Stimulated activated CD4-positive, alpha-beta T cell treated with anti-CD3 and anti-CD28 coated beads, Interleukin-1b, Interleukin-23, amount 100 ng/mL, for 48 hours (primary cell): ENCODE data around the gene WFDC1.

Source experiments
- DNase-seq: peaks from one replicate; pipeline ENCODE4 v3.0.0-alpha.2; 2020

WFDC1 gene

DNA sequence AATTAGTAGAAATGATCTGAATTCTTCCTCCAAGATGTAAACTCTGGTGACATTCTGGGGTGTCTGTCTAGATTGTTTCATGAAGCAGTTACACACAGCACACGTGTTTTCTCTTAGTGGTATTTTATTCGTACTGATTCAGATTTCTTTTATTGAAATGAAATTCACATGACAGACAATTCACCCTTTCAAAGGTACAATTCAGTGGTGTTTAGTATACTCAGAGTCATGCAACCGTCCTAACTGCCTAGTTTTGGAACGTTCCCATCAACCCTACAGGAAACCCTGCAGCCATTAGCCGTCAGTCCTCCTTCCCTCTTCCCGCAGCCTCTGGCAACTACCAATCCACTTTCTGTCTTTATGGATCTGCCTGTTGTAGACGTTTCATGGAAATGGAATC, 8.8 kb downstream of the WFDC1 start:
- no peak for DNase-seq

DNA sequence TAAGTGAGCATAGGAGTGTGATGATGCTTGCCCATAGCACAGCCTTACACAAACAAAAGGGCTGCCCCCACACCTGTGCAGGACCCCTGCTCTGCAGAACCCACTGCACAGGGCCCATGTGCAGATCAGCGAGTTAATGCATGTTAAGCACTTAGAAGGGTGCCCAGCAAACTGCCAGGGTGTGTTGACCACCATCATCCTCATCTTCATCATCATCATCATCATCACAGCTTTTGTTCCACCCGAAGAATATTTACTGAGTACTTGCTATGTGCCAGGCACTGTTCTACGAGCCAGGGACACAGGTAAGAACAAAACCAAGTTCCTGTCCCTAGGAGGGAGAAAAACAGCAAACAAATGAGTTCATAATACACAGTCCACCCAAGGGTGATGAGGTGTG, 11.9 kb downstream of the WFDC1 start:
- no peak for DNase-seq

DNA sequence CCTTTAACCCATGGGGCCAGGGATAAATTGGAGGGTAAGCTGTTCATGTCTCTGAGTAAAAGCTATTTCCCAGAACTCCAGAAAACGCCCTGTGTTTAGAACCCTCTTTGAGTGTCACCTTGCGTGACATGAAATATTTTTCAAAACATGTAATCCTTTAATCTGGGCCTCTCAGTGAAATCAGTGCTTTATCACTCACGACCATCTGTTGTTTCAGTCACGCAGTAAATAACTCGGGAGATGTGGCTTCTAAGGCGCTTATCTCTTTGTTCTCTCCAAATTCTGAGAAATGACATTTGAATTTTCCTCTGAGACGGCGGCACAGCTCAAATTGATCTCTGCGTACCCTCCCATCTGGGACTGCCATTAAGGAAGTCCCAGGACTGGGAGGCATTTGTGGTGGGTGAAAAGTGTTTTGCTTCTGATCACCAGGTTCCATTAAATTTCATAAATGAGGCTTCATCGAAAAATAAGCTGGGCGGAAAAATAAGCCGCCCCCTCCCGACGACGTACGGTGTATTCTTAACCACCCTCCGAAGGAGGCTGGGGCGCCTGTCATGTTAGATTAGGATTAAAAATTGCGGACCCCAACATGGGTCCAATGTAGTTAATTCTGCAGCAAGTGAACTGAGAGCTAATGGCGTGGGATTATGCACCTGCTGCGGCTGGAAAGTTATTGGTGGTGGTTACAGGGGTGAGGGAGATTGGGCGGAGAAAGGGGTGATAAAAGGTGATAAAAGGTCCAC, 12.7 kb downstream of the WFDC1 start:
- no peak for DNase-seq

DNA sequence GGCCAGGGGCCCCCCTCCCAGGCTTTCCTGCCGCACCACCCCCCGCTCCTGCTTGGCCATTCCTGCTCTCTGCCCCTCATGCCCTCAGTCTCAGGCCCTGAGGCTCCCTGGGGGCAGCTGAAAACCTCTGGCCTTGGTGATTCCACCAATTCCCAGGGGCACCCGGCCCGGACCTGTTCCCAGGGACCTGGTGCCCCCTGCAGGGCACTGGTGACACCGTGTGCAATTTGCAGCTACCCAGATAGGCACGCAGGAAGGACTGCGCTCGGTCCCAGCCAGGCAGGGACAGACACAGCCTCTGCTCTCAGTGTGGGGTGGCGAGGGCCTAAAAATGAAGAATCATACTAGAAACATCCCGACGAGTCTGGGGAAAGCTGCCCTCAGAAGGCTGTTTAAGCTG, 13.4 kb downstream of the WFDC1 start:
- DNase-seq: peak; percentile 20

DNA sequence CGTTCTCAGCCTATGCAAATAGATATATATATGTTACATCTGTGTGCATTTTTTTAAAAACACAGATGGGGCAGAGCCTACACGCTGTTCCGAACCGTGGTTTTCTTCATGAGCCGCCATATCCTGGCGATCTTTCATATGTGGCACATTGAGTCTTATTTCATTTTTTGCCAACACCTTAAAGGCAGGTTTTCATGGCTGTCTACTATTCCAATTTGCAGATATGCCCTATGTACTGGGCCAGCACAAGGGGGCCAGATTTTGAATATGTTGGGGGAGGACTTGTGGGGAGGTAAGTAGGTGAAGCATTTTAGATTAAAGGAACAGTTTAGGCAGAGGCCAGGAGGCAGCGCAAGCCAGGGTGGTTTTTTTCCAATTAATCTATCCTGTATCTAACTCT, 16.0 kb downstream of the WFDC1 start:
- no peak for DNase-seq

DNA sequence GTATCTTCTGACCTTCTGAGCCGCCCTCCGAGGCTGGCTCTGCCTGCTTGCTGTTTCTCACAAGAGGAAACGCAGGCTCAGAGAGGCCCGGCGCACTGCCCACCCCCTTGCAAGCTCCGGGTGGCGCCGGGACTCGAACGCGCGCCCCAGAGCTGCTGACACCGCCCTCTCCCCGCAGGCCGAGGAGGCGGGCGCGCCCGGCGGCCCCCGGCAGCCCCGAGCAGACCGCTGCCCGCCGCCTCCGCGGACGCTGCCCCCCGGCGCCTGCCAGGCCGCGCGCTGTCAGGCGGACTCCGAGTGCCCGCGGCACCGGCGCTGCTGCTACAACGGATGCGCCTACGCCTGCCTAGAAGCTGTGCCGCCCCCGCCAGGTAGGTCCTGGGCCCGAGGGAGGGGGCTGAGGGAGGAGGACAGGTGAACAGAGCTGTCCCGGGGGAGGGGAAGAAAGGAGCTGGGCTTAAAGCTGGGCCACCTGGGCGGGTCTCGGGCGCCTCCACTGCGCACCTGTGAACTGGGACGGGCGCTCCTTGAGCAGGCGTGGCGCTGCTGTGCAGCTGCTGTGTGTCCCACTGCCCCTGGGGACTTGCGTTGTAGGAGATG, 18.2 kb downstream of the WFDC1 start:
- no peak for DNase-seq

DNA sequence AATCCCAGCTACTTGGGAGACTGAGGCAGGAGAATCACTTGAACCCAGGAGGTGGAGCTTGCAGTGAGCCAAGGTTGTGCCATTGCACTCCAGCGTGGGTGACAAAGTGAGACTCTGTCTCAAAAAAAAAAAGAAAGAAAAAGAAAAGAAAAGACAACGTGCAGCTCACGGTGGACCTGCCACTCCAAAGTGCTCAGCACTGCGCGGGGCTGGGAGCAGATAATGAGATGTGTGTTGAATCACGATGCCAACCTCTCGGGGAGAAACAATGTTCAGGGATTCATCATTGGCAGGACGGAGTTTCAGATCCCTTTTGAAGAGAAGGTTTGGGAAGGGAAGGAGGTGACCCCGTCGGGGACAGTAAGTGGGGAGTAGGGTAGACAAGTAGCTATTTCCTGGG, 19.2 kb downstream of the WFDC1 start:
- no peak for DNase-seq

DNA sequence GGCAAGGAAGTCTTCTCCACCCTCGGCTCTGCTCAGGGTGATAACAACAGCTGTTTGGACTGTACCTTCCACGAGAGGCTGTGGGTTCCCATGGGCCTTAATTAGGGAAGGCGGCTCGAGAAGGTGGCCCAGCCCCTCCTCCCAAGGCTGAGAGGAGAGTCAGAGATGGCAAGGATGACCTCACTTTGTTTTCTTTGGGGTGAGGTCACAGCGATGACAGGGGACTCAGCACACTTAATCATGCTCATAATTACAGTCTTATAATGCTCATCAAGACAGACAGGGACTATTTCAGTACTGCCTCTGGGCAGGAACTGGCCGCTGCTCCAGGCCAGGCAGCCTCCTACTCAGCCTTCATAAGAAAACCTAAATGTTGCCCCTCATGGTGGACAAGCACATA, 19.7 kb downstream of the WFDC1 start:
- DNase-seq: no peak

DNA sequence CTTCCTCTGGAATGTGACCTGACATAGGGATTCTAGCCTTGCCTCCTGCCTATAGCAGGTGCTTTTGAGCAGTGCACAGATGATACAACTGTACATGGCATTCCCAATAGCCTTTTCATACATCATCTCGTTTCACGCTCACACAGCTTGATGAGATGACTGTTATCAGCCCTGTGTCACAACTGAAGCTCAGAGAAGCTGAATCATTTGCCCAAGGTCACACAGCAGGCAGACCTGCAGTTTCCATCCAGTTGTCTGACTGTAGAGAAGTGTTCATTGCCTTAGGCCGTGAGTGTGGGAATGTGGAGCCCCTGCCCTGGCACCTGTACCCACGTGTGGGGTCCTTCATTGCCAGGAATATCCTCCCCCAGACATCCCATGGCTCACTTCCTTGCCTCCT, 20.1 kb downstream of the WFDC1 start:
- no peak for DNase-seq

DNA sequence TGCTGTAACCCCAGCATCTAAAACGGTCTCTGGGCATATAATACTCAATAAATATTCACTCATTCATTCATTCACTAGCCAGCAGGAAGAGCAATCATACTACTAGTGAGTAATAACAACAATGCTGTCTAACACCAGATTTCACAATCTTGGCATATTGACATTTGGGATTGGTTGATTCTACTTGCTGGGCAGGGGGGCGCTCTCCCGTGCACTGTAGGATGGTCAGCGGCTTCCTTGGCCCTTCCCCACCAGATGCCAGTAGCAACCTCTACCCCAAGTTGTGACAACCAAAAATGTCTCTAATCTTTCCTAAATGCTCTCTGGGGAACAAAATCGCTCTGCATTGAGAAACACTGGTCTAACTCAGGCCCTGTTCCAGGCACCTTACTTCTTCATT, 20.7 kb downstream of the WFDC1 start:
- DNase-seq: no peak

DNA sequence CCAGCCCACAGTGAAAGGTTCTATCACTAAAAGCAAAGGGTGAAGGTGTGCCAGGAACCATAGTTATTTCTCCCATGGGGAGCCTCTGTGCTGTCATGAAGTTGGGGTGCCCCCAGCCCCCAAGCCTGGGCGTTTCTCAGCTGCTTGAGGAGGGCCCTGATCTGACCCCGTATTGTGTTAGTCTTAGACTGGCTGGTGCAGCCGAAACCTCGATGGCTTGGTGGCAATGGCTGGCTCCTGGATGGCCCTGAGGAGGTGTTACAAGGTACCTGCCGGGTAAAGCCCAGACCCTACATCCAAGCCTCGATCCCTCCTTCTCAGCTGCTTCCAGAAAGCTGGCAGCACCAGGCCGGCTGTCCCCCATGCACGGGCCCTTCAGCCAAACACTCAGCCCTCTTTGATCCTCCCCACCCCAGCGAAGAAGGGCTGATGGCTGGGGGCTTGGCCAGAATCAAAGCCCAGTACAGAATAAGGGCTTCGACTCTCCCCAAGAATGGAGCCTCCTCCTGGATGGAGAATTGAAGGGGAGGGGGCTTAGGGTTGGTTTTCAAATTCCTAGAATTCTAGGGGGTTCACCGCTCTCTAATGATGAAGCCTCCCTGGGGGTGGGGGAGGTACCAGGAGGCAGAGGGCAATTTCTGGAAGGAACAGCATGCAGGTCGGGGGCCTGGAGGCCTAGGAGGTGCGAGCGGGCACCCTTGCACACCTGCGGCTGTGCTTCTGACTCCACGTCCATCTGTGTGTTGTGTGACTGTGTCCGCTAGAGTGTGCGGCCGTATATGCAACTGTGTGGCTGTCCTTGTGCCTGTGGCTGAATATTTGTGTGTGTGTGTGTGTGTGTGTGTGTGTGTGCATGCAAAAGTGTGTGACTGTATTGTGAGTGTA, 23.7 kb downstream of the WFDC1 start:
- no peak for DNase-seq

DNA sequence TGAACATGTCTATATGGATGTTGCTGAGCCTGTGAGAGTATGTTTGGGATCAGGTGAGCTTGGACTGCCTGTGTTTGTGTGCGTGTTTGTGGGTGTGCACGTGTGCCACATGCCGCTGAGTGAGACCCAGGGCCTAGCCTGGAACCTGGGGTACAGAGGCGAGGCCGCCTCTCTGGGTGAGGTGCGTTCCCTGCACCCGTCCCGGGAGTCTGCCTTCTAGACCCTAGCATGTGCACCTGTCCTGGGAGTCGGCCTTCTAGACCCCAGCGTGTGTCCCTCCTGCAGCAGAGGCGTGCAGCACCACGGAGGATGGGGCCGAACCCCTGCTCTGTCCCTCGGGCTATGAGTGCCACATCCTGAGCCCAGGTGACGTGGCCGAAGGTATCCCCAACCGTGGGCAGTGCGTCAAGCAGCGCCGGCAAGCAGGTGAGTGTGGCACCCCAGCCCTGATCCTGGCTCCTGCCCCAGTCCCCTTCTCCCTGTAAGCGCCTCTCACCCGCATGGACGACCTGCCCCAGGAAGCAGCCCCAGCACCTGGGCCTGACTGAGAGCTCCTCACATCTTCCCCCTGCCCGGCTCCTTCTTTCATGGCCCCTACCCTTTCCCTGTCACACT, 24.6 kb downstream of the WFDC1 start:
- DNase-seq: no peak

DNA sequence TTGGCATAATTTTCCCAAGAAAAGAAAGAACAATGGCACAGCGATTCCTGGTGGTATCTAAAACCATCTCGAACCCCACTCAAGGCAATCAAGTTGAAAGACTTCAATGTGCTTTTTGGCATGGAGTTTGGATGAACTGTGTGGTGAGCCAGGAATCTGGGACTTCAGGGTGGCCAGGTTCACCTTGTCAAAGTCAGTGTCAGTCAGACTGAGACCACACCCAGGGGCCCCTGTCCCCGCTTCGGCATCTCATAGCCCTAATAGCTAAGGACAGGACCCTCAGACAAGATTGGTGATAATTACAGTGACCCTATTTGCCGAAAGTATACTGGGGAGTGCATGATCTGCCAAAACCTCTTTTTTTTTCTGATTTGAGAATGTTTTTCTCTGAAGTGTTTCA, 25.8 kb downstream of the WFDC1 start:
- DNase-seq: no peak

DNA sequence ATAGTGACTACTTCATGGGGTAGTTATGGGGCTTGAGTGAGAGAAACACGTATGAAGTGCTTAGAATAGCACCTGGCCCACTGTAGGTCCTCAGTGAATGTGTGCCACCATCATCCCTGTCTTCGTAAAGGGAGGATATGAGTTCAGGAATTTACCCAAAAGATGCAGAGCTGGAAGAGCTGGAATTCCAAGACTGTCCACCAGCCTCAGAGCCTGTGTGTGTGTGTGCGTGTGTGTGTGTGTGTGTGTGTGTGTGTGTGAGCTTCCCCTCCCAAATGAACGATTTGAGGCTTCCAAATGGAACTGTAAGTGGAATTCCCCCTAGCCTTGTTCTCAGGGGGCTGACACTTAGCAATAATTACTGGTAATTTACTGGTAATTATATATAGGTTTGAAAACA, 27.3 kb downstream of the WFDC1 start:
- DNase-seq: no peak

DNA sequence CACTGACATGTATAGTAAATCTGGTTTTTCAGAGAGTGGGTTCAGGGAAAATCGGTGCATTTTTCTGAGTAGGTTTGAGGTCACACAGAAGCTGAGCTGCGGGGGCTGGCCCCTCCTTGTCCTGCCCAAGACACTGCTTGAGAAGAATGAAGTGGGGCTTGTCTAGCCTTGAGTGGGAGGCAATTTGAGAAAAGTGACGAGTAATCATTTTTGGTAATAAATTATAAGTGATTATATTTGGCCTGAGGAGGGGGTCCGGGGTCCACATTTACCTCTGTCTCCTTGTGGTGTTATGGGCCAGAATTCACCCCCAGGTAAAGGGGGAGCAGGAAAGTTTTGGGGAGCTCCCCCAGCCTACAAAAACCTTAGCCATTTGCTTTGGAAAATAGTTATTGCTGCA, 28.1 kb downstream of the WFDC1 start:
- DNase-seq: no peak

DNA sequence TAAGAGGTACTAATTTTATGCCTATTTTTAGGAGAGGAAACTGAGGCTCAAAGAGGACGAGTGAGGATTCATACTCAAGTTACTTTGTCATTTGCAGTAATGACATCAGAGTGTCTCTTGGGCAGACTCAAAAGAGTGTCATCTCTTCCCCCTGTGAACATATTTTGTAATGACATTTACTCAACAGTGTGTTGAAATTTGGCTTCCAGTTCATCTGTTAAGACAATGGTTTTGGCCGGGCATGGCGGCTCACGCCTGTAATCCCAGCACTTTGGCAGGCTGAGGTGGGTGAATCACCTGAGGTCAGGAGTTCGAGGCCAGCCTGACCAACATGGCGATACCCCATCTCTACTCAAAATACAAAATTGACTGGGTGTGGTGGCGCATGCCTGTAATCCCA, 28.9 kb downstream of the WFDC1 start:
- no peak for DNase-seq

DNA sequence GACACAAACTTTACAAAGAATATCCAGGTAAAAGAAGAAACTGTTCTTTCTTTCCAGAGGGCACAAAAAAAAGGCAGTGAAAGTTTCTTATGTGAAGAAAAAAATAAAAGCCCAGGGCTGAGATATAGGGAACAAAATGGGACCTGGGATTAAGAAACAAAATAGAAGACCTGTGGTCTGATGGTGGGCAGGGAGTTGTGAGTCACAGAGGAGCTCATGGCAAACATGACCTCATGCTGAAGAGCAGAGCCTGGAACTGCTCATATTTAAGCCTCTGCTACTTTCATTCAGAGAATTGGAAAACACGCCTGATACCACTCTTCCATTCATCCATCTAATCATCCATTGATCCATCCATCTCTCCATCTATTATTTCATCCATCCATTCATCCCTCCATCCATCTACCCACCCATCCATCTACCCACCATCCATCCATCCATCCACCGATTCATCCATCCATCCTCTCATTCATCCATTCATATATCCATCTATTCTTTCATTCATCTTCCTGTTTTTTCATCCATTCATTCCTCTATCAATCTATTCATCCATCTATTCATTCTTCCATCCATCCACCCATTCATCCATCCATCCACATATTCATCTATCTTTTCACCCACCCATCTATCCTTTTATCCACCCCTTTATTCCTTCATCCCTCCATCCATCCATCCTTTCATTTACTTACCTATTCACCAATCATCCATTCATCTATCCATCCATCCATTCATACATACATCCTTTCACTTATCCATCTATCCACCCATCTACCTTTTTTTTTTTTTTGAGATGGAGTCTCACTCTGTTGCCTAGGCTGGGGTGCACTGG, 30.0 kb downstream of the WFDC1 start:
- DNase-seq: no peak

DNA sequence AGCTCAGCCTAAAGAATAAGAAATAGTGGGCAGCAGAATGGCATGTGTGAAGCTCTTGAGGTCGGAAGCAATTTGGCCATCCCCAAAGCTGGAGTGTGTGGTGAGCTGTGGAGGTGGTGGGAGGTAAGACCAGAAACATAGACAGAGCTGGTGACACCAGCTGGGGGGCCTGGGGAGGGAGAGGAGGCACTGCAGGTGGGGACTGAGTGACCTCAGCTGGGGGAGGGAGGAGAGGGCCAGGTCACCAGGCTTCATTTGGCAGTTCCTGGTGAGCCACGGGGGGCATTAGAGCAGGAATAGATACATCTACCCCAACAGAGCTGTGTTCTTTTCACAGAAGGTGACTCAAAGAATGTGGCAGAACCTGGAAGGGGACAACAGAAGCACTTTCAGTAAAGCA, 31.9 kb downstream of the WFDC1 start:
- no peak for DNase-seq

DNA sequence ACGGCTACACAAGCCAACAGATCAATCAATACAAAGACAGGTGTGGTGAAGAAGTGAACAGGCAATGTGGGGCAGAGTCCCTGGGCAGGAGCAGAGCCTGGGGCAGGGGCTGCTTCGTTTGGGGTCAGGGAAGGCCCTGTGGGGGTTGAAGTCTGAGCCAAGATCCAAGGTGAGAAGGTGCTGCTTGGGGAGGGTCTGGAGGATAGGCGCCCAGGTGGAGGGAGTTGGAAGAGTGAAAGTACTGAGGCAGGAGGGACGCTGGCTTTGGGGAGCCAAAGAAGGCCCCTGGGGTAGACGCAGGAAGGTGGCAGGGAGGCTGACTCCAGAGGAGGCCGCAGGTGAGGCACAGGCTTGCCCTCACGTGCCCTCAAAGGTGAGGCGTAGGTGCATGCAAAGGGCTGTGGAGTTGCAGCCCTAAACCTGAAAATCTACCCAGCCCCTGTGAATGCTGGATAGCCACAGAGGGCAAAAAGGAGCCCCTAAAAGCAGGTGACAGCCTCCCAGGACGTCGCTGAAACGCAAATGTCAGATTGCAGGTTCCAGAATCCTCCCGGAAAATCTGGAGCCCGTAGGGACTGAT, 33.3 kb downstream of the WFDC1 start:
- no peak for DNase-seq

DNA sequence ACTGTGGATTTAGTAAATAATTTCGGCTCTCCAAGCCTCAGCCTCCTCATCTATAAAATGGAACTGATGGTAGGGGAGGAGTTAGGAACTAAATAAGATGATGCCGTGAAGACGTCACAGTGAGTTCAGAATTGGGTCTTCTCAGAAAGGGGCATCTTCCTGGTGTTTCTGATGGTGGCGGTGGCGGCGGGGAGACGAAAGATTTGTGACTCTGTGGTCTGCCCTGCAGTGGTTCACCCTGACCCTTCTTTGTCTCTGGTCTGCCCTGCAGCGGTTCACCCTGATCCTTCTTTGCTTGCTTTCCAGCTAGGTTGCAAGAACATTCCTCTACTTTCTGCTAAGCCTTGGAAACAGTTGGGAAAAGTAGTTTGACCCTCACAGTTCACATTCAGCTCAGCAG, 34.3 kb downstream of the WFDC1 start:
- no peak for DNase-seq

DNA sequence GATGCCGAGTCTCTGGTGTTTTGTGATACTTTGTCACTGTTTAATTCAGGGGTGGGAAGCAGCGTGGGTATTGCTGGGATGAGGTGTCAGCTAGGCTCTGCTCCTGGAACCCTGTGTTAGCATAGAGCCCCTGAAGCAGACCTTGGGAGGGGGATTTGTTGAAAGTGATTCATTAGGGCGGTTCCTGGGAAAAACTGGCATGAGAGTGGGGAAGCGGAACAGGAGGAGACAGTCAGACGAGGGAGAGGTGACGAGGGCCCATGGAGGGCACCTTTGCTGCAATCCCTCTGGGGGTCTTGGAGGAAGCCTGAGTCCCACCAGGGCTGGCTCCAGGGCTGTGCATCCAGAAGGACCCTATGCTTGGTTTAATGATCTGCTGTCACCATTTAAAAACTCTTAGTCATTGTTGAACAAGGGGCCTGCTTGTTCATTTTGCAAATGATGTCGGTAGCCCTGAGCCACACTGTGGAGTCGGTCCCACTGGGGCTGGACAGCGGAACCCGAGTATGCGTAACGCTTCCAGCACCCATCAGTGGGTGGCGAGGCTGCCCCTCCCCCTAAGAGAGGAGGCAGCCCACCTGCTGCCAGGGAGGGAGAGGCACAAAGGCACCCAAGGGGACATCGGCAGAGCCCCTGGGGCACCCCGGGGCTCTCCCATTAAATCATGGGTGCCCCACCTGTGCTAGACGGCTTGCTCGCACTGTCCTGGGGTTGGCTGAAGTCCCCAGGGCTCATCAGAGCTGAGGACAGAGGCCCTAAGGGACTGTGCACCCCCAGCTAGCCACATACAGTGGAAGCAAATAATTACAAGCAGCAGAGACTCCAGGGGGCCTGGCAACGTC, 35.4 kb downstream of the WFDC1 start:
- DNase-seq: no peak
